ENCODE data around the gene UBQLN3. TPM values are rescaled to one million over a fixed set of nuclear protein-coding genes. Genes with fewer than 3 reads are reported as not detected.

UBQLN3 gene
- total RNA-seq (2022; extraction: Qiagen RNA extraction; ENCODE audit: low read depth) = not detected in 5 replicates

DNA sequence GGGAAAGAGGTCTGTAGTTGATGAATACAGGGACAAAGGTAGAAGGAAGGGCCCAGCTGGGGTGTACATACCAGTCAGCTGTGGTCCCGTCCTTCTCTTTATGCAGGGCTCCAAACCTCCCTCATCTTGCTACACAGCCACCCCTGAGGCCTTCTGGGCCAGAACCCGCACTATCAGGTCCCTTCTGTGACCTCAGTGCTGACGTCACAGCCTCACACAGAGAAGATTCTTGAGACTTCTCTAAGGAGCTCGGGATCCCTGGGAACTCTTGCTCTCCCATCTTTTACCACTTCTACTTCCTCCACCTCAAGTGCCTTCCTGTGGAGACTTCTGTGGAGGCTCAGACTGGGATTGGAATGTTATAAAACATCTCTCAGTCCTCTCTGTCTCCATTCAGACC is at the start of gene UBQLN3:
UBQLN3 (minus strand) TSS at position 155 of the 400 bp plus-strand sequence. CDS start 399 bp downstream, outside the sequence.

DNA sequence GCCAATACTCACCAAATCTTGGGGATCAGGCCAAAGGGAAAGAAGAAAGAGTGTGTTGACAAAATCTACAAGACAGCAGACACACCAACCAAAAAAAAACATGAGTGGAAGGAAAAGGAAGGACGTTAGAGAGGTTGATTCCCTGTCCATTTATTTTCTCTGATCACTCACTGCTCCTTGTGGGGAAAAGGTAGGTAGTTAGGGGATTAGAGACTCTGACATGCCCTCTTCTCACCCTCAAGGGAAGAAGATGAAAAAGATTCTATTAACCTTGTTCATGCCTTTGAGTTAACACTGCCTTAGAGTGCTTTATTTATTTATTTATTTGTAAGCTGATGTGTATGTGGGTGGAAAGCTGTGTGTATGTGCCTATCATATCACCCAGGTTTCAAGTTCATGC is 38.7 kb upstream of the UBQLN3 start, which contains the start of gene OR52H1:
OR52H1 (minus strand) TSS at position 101 of the 400 bp plus-strand sequence. CDS start 3,035 bp downstream, outside the sequence.

DNA sequence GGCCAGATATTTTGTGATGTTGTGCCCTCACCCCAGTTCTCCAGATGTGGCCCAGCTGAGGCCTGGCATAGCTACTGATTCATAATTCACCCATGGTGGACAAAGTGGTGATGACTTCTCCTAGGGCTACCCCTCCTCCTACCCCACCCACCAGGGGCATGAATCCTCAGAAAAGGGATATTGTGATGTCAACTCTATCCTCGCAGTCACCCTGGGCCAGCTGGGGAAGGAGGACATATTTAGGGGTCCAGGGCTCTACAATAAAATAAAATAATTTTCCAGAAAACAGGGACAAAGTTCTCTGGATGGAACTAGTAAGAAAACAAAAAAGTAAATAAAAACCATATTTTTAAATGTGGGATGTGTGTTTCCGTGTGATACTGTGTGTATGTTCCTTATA is 6.8 kb upstream of the UBQLN3 start, which contains the start of gene UBQLNL:
UBQLNL (minus strand) TSS at position 101 of the 400 bp plus-strand sequence. CDS start 258 bp downstream, outside the sequence.

DNA sequence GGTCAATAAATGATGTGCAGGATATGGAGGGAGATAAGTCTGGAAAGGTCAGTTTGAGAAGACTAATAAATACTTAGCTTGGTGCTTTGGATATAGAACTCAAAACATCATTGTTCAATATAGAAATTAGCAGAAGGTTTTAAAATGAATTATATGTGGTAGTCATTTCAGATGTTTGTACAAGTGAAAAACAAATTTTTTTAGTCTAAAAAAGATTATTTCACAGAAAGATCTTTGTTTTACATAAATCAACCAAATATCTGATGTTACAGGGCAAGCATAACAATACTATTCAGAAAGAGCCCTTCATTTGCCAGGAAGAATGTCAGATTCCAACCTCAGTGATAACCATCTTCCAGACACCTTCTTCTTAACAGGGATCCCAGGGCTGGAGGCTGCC is 21.4 kb downstream of the UBQLN3 start, which contains the start of gene OR52D1:
OR52D1 (plus strand) TSS at position 301 of the 400 bp plus-strand sequence; CDS start at position 323, 22 bp downstream.

Other genes starting within 250 kb of the UBQLN3 start
- gene HBE1, start 240.0 kb downstream of the UBQLN3 start, total RNA-seq (2022; extraction: Qiagen RNA extraction; ENCODE audit: low read depth) = 0.53 TPM in 1 of 5 replicates, not detected in the others
- not detected in 5 replicates for gene OR51B4, start 208.0 kb downstream of the UBQLN3 start, total RNA-seq (2022; extraction: Qiagen RNA extraction; ENCODE audit: low read depth)
- not detected in 5 replicates for gene OR51B2, start 185.7 kb downstream of the UBQLN3 start, total RNA-seq (2022; extraction: Qiagen RNA extraction; ENCODE audit: low read depth)
- gene OR51B5, start 166.4 kb downstream of the UBQLN3 start, total RNA-seq (2022; extraction: Qiagen RNA extraction; ENCODE audit: low read depth) = 0.47 TPM in 1 of 5 replicates, not detected in the others
- gene OR51B6, start 158.4 kb downstream of the UBQLN3 start, total RNA-seq (2022; extraction: Qiagen RNA extraction; ENCODE audit: low read depth) = not detected in 5 replicates
- gene OR51M1, start 126.1 kb downstream of the UBQLN3 start, total RNA-seq (2022; extraction: Qiagen RNA extraction; ENCODE audit: low read depth) = not detected in 5 replicates
- gene OR51Q1, start 87.8 kb downstream of the UBQLN3 start, total RNA-seq (2022; extraction: Qiagen RNA extraction; ENCODE audit: low read depth) = not detected in 5 replicates
- gene OR51I1, start 68.4 kb downstream of the UBQLN3 start, total RNA-seq (2022; extraction: Qiagen RNA extraction; ENCODE audit: low read depth) = not detected in 5 replicates
- gene OR51I2, start 60.6 kb downstream of the UBQLN3 start, total RNA-seq (2022; extraction: Qiagen RNA extraction; ENCODE audit: low read depth) = not detected in 5 replicates
- not detected in 5 replicates for gene OR52D1, start 21.3 kb downstream of the UBQLN3 start, total RNA-seq (2022; extraction: Qiagen RNA extraction; ENCODE audit: low read depth)
- gene UBQLNL, start 6.7 kb upstream of the UBQLN3 start, total RNA-seq (2022; extraction: Qiagen RNA extraction; ENCODE audit: low read depth) = 0.09 TPM in 1 of 5 replicates, not detected in the others
- not detected in 5 replicates for gene OR52H1, start 38.6 kb upstream of the UBQLN3 start, total RNA-seq (2022; extraction: Qiagen RNA extraction; ENCODE audit: low read depth)
- gene OR52B6, start 70.9 kb upstream of the UBQLN3 start, total RNA-seq (2022; extraction: Qiagen RNA extraction; ENCODE audit: low read depth) = not detected in 5 replicates
- 9.6 to 15.3 TPM (median 10.6 TPM) in 5 replicates for gene TRIM6, start 86.7 kb upstream of the UBQLN3 start, total RNA-seq (2022; extraction: Qiagen RNA extraction; ENCODE audit: low read depth)
- 2.6 to 4.3 TPM (median 3.5 TPM) in 5 replicates for gene TRIM34, start 115.0 kb upstream of the UBQLN3 start, total RNA-seq (2022; extraction: Qiagen RNA extraction; ENCODE audit: low read depth)
- 9.9 to 13.5 TPM (median 10.7 TPM) in 5 replicates for gene TRIM5, start 175.1 kb upstream of the UBQLN3 start, total RNA-seq (2022; extraction: Qiagen RNA extraction; ENCODE audit: low read depth)
- gene TRIM22, start 179.8 kb upstream of the UBQLN3 start, total RNA-seq (2022; extraction: Qiagen RNA extraction; ENCODE audit: low read depth) = 0.57 to 1.0 TPM (median 0.81 TPM) in 5 replicates
- gene OR56B1, start 226.5 kb upstream of the UBQLN3 start, total RNA-seq (2022; extraction: Qiagen RNA extraction; ENCODE audit: low read depth) = not detected in 5 replicates
- not detected in 5 replicates for gene OR52N4, start 244.3 kb upstream of the UBQLN3 start, total RNA-seq (2022; extraction: Qiagen RNA extraction; ENCODE audit: low read depth)

Measured in A549 treated with ZK216348 at 1 μM for 4 hours (cell line).